B cell (primary cell): ENCODE data around the gene OR2F2. TPM values are rescaled to one million over a fixed set of nuclear protein-coding genes. Genes with fewer than 3 reads are reported as not detected.

Experiments
- ATAC-seq: fragments of 200-7000 bp; cut with Tn5 transposase; one replicate; pipeline ENCODE4 v1.10.0; 2021; ENCODE audit warnings: low read depth, mild to moderate bottlenecking, moderate number of reproducible peaks, moderate library complexity
- CTCF ChIA-PET: fragments of 350-600 bp; sonication (Branson Sonifier 250); formaldehyde crosslinking; loops from one replicate; lab custom pipeline; 2021; ENCODE audit warnings: antibody characterized with exemption, inconsistent platforms; lab: Charles Lee
- POLR2A ChIA-PET: fragments of 350-600 bp; sonication (Branson Sonifier 250); formaldehyde crosslinking; loops from one replicate; lab custom pipeline; 2021; ENCODE audit warnings: antibody characterized with exemption; lab: Charles Lee
- DNase-seq: peaks from one replicate; pipeline ENCODE4 v3.0.0; 2013
- H2AFZ ChIP-seq: 2 replicates; pipeline ENCODE4 v1.6.1; 2012; ENCODE audit warnings: mild to moderate bottlenecking, low read depth, low read length; ENCODE audit not compliant: insufficient read depth, poor library complexity, severe bottlenecking
- H3K27ac ChIP-seq, 2 donors: 1 replicate in 1 of 2; 2 replicates in 1 of 2; pipeline ENCODE4 v1.5.1; 2012 to 2013; ENCODE audit warnings: low read length in 2 of 2, mild to moderate bottlenecking in 2 of 2, moderate library complexity in 1 of 2
- H3K27me3 ChIP-seq, 4 experiments: fragments of 200-600 bp in 1 of 4; sonication (generic) in 1 of 4; replicated peaks in 1 of 4; 1 replicate in 2 of 4; 2 replicates in 2 of 4; pipeline versions ENCODE4 v1.6.1 to v1.7.0; 2013 to 2016; ENCODE audit warnings: low read length in 3 of 4, mild to moderate bottlenecking in 2 of 4, mixed read lengths in 1 of 4, moderate library complexity in 1 of 4; ENCODE audit not compliant: insufficient read depth in 4 of 4, control insufficient read depth in 3 of 4; ENCODE audit errors: control extremely low read depth in 1 of 4
- H3K36me3 ChIP-seq, 2 experiments: replicated peaks in 1 of 2; 1 replicate in 1 of 2; 2 replicates in 1 of 2; pipeline versions ENCODE4 v1.6.1 to v1.7.1; 2013; ENCODE audit warnings: low read length in 1 of 2; ENCODE audit not compliant: insufficient read depth in 2 of 2, control insufficient read depth in 1 of 2; ENCODE audit errors: control extremely low read depth in 1 of 2, extremely low read depth in 1 of 2
- H3K4me1 ChIP-seq, 2 donors: fragments of 200-600 bp in 1 of 2; sonication (generic) in 1 of 2; 1 replicate in 1 of 2; 2 replicates in 1 of 2; pipeline versions ENCODE4 v1.5.1 to v1.6.1; 2013 to 2017; ENCODE audit warnings: low read length in 2 of 2; ENCODE audit not compliant: control insufficient read depth in 2 of 2, insufficient read depth in 2 of 2
- H3K4me2 ChIP-seq: replicated peaks from 2 replicates; pipeline ENCODE3; 2012; ENCODE audit warnings: mild to moderate bottlenecking, low read depth, low read length; ENCODE audit not compliant: poor library complexity, severe bottlenecking
- H3K4me3 ChIP-seq, 5 experiments: fragments of 200-600 bp in 1 of 5; sonication (generic) in 1 of 5; 1 replicate in 3 of 5; 2 replicates in 2 of 5; pipeline versions ENCODE4 v1.5.1 to v1.7.0; 2011 to 2016; ENCODE audit warnings: low read length in 4 of 5, mild to moderate bottlenecking in 4 of 5, low read depth in 2 of 5, control low read depth in 1 of 5, moderate library complexity in 1 of 5; ENCODE audit not compliant: insufficient read depth in 1 of 5; ENCODE audit errors: control extremely low read depth in 1 of 5, extremely low read depth in 1 of 5
- H3K79me2 ChIP-seq: fragments of 200-600 bp; sonication (generic); one replicate; pipeline ENCODE4 v1.6.0; 2016; ENCODE audit warnings: low read length; ENCODE audit not compliant: control insufficient read depth, insufficient read depth
- H3K9ac ChIP-seq: fragments of 200-600 bp; sonication (generic); 2 replicates; pipeline ENCODE4 v1.6.1; 2017; ENCODE audit warnings: mild to moderate bottlenecking, low read length, moderate library complexity
- H3K9me3 ChIP-seq, 3 donors: one replicate each; pipeline versions ENCODE4 v1.6.1 to v1.7.1; 2013; ENCODE audit warnings: low read length in 2 of 3; ENCODE audit not compliant: control insufficient read depth in 2 of 3, insufficient read depth in 1 of 3; ENCODE audit errors: control extremely low read depth in 1 of 3
- H4K20me1 ChIP-seq: 2 replicates; pipeline ENCODE4 v1.6.0; 2012; ENCODE audit warnings: mild to moderate bottlenecking, low read length; ENCODE audit not compliant: insufficient read depth, control insufficient read depth, poor library complexity, severe bottlenecking
- H3K27ac Mint-ChIP-seq: one replicate; pipeline ENCODE4 v1.8.0; 2021; ENCODE audit warnings: mixed read lengths
- H3K27me3 Mint-ChIP-seq: one replicate; pipeline ENCODE4 v1.8.0; 2021; ENCODE audit warnings: mixed read lengths
- H3K4me1 Mint-ChIP-seq: one replicate; pipeline ENCODE4 v1.8.0; 2021; ENCODE audit warnings: mixed read lengths
- H3K4me3 Mint-ChIP-seq: one replicate; pipeline ENCODE4 v1.8.0; 2021; ENCODE audit warnings: mixed read lengths
- H3K9me3 Mint-ChIP-seq: one replicate; pipeline ENCODE4 v1.8.0; 2022; ENCODE audit warnings: mixed read lengths; ENCODE audit not compliant: insufficient read depth
- EZH2 ChIP-seq: IDR thresholded peaks from 2 replicates; pipeline ENCODE4 v1.6.1; 2012; ENCODE audit warnings: borderline replicate concordance, low read depth, mild to moderate bottlenecking, moderate library complexity, low read length; ENCODE audit not compliant: insufficient read depth, poor library complexity, severe bottlenecking
- WGBS: methylation state at CpG from one replicate; pipeline ENCODE4 v1.1.5; 2013; ENCODE audit warnings: missing lambda C conversion rate; ENCODE audit not compliant: insufficient coverage; 5-methylcytosine and 5-hydroxymethylcytosine counted together
- intact Hi-C: fragments of 100-400 bp; cut with micrococcal nuclease; formaldehyde crosslinking; loops from one replicate; pipeline ENCODE4 v1.10.0; 2022
- polyA plus RNA-seq: library from polyadenylated mRNA; depleted of rRNA; stranded (reverse); fragments of >200 nt; gene quantifications from 2 replicates; pipeline ENCODE4 v1.2.3, GENCODE V29; 2012
- total RNA-seq, 2 donors: library from RNA; stranded (reverse); fragments of 120-200 nt in 1 of 2; gene quantifications; 1 replicate in 1 of 2; 2 replicates in 1 of 2; pipeline versions ENCODE4 v1.2.3 to v1.2.4, GENCODE V29; 2013 to 2022
- TF ChIP-seq, protein P1 (sequence below): fragments of 200-600 bp; IDR thresholded peaks from one replicate; pipeline ENCODE4 v1.8.0; 2022; ENCODE audit warnings: antibody characterized with exemption, mild to moderate bottlenecking

The OR2F2 gene
- total and polyA plus RNA-seq, 2 donors (not counting 1 experiment from before 2014, with no cell fraction given): not detected

DNA sequence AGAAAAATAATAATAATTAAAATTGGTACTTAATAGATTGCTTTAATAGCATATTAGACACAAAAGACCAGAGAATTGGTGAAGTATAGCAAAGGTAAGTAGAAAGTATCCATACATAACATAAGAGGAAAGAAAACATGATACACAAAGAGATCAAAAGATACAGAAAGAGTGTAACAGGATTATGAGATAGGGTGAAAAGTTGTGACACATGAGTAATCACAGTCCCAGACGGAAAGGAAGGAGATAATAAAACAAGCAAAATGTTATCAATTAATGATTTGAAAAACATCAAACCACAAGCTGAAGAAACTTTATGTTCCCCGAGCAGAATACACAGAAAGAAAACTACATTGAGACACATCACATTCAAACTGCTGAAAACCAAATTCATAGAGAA, 43.6 kb upstream of the OR2F2 start:
- intact Hi-C loops: no loop called here

More for the DNA sequence above, 43.6 kb upstream of the OR2F2 start:
- DNase-seq (no peak), ATAC-seq (no peak)
- H3K27ac ChIP-seq: no peak overlapping the region
- ChIA-PET CTCF (interaction anchor here (3.3 kb wide), 1 partner anchor 10 kb away, joined by 13 read pairs; the partner anchor contains the start of gene TCAF1), POLR2A (no interaction called here)
- H4K20me1 ChIP-seq: peaks cover 14% of the 10 kb centered on the region
- H3K4me1 Mint-ChIP-seq: peaks cover 6% of the 10 kb centered on the region
- H3K9me3 Mint-ChIP-seq: peaks cover 9% of the 10 kb centered on the region
- H3K27me3 ChIP-seq: peaks cover 0 to 4% (median 2%) of the 10 kb centered on the region in 4 experiments
- no peak overlapping the region for H3K4me3 ChIP-seq
- H3K9ac ChIP-seq: no peak overlapping the region
- H3K4me2 ChIP-seq: no peak overlapping the region
- peaks cover 0 to 5% (median 2%) of the 10 kb centered on the region in 3 donors for H3K9me3 ChIP-seq
- H3K4me1 ChIP-seq: peaks cover 0 to under 1% of the 10 kb centered on the region in 2 donors
- H3K27ac Mint-ChIP-seq: no peak overlapping the region
- WGBS: no CpG with 5 or more reads among the region's 2 CpGs
- peaks cover 40% of the 10 kb centered on the region for H3K79me2 ChIP-seq
- H2AFZ ChIP-seq: no peak overlapping the region
- no peaks in the 10 kb centered on the region for H3K36me3 ChIP-seq
- H3K27me3 Mint-ChIP-seq: peaks cover 4% of the 10 kb centered on the region
- no peak overlapping the region for H3K4me3 Mint-ChIP-seq
- no peak for TF ChIP-seq EZH2
- TF ChIP-seq, protein P1, sequence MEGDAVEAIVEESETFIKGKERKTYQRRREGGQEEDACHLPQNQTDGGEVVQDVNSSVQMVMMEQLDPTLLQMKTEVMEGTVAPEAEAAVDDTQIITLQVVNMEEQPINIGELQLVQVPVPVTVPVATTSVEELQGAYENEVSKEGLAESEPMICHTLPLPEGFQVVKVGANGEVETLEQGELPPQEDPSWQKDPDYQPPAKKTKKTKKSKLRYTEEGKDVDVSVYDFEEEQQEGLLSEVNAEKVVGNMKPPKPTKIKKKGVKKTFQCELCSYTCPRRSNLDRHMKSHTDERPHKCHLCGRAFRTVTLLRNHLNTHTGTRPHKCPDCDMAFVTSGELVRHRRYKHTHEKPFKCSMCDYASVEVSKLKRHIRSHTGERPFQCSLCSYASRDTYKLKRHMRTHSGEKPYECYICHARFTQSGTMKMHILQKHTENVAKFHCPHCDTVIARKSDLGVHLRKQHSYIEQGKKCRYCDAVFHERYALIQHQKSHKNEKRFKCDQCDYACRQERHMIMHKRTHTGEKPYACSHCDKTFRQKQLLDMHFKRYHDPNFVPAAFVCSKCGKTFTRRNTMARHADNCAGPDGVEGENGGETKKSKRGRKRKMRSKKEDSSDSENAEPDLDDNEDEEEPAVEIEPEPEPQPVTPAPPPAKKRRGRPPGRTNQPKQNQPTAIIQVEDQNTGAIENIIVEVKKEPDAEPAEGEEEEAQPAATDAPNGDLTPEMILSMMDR: no peak
